Bone marrow (tissue), 2 donors: Measurements from ENCODE around the gene AKNA.

Source experiments
- DNase-seq, 2 donors: peaks; one replicate each; lab custom pipeline; 2025; lab: John Stamatoyannopoulos, UW

The AKNA gene

DNA sequence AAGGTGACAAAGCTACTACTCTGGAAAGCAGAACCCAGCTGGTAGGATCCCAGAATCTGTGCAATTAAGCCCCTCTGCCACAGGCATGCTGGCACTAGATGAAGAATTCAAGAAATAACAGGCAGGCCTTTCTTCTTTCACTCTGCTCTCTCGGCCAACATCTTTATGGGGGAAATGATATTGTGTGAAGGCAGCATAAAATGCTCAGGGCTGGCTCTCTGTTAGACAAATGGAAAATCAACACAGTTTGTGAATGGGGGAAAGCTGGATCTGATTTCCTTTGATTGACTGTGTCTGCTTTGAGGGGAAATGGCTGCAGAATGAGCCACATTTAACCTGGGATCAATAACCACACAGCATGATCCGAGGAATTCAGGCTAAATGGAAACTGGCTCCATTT is 29.1 kb upstream of the AKNA start:
- no peak for DNase-seq

DNA sequence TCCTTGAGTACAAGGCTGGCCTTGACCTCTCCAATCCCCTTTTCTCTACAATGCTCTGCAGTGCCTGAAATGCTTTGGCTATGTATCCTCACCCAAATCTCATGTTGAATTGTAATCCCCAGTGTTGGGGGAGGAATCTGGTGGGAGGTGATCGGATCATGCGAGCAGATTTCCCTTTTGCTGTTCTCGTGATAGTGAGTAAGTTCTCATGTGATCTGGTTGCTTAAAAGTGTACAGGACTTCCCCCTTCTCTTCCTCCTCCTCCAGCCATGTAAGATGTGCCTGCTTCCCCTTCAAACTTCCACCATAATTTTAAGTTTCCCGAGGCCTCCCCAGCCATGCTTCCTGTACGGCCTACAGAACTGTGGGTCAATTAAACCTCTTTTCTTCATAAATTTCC is 28.5 kb upstream of the AKNA start:
- no peak for DNase-seq

DNA sequence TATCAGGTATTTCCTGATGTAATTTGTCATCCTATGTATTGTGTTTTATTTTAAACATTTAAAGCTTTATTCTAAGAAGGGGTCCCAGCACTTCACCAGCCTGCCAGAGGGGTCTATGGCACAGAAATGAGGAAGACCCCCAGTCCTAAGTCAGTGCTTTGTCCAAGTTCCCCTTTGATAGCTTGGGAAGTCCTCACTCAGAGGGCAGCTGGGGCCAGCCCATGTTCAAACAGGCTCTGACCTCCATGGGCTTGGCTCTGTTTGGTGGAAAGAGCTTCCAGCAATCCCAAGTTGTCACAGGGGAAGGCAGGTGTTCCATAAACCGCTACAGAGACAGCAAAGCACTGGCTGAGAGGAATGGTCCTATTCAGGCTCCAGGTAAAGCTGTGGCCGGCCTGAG is 26.6 kb upstream of the AKNA start:
- no peak for DNase-seq

DNA sequence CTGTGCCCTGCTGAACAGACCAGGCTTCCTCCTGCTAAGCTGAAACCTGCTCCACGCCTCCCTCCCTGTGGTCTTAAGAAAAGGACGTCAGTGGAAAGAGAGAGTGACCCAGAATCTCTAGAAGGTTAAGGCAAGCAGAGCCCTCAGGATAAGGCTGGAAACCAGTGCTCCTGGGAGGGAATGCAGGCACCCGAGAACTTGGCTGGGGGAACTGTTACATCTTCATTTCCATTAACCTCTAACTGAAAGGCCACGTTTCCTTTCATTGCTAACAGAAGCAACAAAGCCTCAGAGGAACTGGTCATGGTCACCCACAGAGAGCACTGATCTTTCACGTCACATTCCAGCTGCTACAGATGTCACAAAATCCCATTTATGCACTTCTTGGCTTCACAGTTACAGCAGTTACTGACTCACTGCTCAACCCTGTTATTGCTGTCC is 26.1 kb upstream of the AKNA start:
- DNase-seq: no peak

DNA sequence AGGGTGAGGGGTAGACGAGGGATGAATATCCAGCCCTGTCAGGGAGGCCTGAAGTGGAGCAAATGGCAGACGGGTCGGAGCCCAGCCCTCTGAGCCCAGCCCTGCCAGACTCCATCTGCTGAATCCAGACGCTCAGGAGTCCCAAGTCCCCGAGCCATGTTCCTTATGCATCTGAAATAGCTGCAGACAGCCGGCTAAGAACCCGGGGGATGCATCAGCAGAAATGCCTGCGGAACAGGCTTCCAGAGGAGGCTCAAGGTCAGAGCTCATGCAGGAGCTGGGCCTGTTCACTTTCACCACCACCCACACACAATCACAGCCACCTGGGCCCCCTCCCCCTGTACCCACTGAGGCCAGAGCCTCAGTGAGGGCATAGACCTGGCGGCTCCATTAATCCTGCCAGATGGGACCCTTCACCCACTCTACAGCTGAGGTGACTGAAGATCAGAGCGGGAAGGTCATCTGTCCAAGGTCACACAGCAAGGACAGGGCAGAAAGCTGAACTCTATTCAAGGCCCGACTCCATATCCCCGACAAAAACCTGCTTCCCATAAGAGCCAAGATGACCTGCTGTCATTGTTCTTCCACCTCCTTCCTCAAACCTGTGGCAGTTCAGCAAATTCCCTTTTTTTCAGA is 24.4 kb upstream of the AKNA start:
- DNase-seq: no peak

DNA sequence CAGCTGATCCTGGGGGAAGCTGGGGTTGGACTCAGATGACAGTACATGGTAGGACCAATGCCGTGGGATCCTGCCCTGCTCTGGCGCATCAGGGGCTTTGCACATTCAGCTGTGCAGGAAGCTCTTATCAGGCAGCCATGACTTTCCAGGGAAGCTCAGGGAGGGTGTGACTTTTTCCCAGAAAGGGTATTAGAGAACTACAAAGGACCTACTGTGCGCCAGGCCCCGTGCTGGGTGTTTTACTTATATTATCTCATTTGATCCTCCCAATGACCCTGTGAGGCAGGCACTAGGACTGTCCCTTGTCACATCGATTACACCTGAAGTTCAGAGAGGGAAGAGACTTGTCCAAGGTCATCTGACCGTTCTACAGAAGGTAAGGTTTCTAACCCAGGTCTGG is 23.7 kb upstream of the AKNA start:
- DNase-seq: no peak

DNA sequence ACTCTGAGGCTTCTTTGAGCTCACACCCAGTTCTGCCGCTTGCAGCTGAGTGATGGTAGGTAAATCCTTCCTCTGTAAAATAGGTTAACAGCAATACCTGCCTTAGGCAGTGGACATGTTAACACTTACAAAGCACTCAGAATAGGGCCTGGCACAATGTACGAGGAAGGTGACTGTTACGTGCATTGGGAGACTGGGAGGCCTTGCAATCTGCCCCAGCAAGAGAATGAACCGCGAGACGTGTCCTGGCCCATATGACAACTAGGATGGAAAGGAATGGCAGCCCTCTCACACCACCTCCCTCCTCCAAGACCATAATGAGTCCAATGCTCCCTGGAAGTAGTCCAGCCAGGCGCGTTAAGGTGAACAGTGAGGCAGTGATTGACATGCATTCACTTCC is 23.1 kb upstream of the AKNA start:
- no peak for DNase-seq

DNA sequence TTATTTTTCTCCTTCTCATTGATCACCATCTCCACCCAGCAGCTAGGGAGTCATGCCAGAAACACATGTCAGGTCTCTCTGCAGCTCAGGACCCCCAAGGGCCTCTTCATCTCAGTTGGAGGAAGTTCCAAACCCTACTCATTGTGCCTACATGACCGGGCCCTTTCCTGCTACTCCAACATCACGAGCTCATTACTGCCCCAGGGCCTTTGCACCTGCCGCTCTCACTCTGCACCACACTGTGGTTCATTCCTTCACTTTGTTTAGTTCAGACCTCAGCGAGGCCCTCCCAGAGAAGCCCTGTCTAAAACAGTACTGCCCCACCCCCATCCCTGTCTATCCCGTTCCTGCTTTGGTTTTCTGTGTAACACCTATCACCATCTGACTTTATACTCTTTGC is 22.1 kb upstream of the AKNA start:
- no peak for DNase-seq

DNA sequence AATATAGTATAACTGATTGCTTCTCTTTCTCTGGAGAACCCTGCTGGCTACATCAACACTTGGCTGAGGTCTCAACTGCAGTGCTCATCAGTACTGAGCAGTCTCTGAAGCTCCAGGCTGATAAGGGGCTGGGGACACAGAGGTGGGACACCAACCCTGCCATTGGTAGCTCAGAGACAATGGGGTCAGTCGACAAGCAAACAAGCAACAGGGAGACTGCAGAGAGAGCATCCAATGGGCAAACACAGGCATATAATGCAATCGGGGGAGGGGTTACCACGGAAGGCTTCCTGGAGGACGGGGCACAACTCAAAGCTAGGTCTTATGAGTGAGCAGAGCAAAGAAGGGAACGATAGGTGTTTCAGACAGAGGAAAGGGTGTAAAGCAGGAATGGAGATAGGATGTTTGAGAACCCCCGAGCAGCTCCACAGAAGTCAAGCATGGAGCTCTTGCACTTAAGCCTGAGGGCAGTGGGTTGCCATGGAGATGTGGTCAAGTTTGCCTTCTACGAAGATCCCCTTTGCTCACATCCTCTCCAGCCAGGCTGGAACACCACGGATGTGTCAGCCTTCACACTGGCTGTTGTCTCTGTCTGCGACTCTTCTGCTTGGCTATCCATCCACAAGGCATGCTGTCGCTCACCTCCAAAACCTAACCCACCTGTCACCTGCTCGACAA is 21.5 kb upstream of the AKNA start:
- no peak for DNase-seq

DNA sequence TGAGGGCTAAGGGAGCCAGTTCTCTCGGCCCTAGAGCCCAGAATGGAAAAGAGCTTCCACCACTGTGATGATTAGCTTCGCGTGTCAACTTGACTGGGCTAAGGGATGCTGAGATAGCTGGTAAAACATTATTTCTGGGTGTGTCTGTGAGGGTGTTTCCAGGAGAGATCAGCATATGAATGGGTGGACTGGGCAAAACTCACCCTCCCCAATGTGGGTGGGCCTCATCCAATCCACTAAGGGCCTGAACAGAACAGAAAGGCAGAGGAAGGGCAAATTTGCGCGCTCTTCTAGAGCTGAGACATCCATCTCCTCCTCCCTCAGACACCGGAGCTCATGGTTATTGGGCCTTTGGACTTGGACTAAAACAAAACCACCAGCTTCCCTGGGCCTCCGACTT is 20.9 kb upstream of the AKNA start:
- DNase-seq: no peak

DNA sequence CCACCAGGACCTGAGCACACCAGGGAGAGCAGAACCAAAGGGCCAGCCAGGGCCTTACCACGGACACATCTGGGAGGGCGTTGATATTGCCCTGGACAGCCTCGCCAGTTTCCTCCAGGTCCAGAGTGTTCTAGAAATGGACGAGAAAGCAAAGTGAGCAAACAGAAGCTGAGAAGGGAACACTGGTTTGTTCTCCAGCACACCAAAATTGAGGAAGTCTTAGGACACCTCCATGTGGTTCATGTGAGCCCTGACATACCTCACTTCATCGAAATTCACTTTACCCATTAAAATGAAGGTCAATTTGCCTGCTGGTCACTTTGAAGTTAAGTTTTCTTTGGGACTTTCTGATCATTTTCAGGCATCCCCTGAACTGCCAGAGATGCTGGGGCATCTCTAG is 20.1 kb upstream of the AKNA start:
- no peak for DNase-seq

DNA sequence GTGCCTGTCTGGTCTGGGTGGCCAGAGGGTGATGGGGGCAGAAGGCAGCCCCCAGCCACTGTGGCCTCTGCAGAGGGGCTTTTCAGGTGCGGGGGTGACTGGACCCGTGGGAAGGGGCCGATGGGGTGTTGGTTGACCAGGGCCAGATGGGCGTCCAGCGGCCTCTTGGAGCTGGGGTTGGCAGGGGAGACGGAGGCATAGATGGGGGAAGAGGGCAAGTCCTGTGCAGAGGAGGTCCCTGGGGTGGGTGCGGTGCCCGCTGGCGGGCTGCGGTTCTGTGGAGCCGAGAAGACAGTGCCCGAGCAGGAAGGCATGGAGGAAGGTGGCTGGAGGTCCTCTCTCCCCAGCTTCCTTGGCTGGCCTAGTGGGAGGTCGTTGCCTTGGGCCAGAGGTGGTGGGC is 18.7 kb upstream of the AKNA start:
- no peak for DNase-seq

DNA sequence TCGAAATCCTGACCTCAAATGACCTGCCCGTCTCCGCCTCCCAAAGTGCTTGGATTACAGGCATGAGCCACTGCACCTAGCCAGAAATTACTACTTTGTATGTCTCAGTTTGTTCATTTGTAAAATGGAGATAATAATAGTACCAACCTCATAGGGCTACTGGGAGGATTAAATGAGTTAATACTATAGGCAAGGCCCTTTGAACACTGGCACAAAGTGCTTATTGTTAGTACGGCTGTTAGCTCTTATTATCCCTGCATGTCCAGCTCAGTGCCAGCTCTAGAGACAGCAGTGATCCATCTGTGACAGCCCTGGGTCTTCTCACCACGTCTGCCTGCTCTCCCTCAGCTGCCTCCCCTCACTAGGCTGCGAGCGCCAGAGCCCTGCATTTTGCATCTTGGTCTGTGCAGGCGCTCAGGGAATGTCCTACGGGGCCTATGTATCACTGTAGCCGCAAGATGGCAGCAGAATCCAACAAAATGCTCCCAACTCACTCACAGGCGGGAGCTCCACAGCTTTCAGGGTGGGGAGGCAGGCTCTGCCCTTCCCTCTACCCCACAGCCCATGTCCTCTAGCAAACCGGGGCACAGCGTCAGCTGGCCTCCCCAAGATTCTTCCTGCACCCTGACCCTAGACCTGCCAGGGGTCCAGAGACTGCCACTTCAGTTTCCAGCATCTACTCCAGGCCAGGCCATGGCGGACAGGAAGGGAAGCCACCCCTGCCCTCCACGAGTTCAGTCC is 17.7 kb upstream of the AKNA start:
- peak; percentile 41 to 78 for DNase-seq

DNA sequence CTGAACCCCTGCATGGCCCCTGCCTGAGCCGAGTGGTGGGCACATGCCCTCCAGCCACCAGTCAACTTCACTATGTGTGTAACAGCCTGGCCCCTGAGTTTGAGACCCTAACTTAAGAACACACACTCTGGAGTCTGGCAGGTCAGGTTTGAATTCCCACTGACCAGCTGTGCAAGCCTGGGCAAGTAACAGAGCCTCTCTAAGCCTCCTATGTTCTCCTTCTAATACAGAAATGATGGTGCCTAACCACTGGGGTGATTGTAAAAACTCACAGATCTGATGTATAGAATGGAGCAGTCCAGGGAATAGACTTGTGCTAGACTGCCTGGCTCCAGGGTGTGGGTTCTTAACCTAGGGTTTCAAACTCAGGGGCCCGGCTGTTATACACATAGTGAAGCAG is 16.7 kb upstream of the AKNA start:
- DNase-seq: no peak

DNA sequence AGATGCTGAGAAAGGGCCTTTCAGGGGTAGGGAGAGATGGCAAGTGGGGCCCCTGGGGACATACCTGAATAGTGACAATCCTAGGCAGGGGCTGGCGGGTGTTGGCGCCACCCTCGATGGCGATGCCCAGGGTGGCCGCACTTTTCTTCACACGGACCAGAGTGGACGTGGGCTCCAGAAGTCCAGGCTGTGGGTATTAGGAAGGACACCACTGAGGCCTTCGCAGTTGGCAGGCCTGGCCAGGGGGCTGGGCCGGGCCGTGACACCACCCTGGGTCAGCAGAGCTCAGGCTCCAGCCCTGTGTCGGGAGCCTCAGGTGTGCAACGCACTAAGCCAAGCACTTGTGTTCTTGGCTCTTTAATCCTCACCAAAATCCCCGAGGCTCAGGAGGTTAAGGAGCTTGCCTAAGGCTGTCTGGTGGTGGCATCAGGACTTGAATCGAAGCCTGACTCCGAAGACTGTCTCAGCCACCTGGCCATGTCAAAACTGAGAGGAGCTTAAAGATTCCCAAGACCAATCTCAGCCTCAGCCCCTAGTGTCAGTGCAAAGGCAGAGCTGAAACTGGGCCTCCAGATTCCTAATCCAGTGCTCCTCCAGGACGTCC is 15.5 kb upstream of the AKNA start:
- DNase-seq: no peak

DNA sequence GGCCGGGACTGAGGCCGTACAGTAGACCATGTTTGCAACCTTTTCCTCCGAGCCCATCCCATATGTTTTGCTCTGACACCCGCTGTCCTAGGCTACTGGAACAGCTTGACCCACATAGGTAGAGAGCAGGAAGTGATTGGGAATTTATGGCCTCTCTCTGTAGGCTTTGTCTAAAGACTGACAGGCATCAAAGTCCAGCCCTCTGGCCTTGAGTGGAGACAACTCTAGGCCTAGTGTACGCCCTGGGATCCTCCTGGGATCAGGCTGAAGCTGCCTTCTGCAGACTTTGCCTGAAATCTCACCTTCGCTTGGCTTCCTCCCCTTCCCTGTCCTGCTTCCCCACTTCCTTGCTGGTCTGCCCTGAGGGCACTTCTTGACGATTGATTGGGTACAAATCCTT is 13.6 kb upstream of the AKNA start:
- no peak for DNase-seq

DNA sequence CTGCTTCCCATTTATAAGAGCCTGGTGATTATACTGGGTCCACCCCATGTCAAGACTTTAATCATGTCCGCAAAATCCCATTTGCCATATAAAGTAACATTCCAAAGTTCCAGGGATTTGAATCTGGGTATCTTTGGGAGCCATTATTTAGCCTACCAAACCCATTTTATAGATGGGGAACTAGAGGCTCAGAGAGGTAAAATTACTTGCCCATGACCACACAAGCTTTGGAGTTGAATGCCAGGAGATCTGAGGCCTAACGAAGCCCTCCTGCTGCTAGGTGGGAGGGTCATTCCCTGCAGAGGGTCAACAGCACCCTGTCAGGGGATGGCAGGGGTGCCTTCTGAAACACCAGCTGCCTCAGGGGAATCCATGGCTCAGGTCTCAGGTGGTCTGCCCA is 13.0 kb upstream of the AKNA start:
- DNase-seq: no peak

DNA sequence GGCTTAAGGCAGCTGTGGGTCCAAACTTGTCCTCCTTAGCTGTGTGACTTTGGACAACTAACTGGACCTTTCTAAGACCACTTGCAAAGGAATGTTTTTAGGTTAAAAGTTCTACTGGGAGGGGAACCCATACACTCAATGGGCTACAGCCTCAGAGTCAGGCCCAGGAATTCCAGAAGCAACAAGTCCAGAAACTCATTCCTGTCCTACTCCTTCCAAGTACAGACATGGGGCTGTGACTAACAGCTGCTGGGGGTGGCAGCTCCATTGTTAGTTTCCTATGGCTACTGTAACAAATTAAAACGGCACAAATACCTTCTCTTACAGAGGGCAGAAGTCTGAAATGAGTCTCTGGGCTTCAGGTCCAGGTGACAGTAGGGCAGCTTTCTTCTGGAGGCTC is 12.4 kb upstream of the AKNA start:
- DNase-seq: no peak

DNA sequence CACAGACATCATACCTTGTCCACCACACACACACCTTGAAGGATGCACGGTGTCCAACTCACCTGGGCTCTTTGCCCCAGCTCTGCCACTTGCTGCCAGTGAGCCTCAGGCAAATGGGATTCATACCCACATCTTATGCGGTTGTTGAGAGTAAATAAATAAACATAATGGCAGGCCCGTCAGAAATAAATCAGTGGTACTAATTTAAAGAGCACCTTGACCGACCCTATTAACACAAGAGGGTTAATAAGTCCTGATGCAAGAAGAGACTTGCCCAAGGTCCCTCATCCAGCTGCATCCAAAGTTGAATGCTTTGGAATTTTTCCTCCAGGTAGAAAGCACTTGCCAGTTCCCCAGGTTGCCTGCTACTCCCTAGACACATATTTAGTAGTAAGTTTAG is 11.6 kb upstream of the AKNA start:
- DNase-seq: no peak

DNA sequence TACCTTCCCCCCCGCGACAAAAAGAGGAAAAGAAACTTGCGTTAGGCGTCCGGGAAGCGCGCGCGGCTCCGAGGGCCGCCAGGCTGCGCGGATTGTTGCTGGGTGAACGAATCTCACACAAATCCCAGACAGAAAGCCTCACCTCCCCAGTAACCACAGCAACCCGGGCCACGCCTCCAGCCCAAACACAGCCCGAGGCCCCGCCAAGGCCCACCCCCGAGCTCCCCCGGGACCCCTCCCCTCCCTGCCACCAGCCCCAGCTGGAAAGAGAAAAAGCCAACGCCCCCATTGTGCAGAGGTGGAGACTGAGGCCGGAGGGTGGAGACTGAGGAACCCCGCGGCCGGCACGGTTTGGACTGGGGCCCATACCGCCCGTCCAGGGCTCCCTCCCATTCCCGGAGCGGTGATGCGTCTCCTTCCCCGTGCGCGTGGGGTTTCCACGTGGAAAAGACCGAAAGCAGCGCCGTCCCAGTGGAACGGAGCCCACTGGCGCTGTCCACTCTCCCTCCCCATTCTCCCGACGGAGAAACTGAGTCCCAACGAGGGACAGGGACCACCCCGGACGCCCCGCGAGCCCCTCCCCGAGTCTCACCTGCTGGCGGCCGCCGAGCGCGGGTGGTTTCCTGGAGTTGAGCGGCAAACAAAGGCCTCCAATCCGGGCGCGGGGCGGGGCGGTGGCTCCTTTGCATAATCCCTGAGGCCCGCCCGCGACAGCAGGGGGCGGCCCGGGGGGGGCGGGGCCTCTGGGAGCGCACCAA is 10.2 kb upstream of the AKNA start:
- peak; percentile 82 to 84 for DNase-seq

DNA sequence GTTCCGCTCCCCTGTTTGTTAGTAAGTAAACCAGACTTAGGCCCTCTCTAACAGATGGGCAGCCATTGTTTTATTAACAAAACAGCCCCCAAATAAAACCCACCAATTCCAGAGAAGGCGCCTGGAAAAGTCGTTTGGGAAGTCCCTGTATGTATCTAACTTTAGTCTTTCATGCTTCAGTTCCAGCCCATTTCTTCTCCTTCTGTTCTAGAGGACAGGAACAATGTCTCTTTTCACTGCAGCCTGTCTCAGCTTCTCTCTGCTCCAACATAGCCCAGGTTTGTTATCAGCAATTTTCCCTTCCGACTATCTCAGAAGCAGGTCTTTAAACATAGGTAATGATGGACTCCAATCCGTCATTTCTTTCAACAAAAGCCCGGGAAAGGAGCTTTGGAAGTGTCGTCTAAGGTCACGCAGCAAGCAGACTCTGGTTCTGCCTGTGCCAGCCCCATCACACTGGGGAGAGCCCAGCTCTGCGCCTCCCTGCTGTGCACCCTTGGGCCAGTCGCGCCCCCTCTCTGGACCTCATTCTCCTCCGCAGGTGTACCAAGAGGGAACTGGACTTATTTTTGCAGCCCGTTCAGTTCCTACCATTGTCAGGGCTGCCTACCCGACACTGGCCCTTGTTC is 9.6 kb upstream of the AKNA start:
- no peak for DNase-seq
